ENCODE results near the gene OR6S1.
"Not testable (repeated sequence)": the region's sequence is repeated elsewhere in the genome, so short reads cannot be mapped to it uniquely, and the experiment has no call there.

The OR6S1 gene

DNA sequence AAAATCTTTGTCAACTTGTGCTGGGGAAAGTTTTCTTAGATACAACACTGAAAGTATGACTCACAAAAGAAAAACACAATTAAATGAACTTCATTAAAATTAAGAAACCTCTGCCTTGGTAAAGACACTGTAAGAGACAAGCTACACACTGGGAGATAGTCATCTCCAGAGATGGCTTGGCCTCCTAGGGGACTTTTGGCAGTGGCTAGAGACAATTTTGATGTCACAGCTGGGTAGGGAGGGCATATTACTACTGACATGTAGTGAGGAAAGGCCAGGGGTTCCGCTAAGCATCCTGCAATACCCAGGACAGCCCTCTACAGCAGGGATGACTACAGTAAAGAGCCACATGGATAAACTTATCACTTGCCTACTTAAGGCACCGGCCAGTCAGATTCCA is 34.2 kb upstream of the OR6S1 start:
- H3K4me3 ChIP-seq (ENCODE audit: low read depth, low read length): no peak overlapping the region
- no peak for DNase-seq (ENCODE audit: low read depth)

DNA sequence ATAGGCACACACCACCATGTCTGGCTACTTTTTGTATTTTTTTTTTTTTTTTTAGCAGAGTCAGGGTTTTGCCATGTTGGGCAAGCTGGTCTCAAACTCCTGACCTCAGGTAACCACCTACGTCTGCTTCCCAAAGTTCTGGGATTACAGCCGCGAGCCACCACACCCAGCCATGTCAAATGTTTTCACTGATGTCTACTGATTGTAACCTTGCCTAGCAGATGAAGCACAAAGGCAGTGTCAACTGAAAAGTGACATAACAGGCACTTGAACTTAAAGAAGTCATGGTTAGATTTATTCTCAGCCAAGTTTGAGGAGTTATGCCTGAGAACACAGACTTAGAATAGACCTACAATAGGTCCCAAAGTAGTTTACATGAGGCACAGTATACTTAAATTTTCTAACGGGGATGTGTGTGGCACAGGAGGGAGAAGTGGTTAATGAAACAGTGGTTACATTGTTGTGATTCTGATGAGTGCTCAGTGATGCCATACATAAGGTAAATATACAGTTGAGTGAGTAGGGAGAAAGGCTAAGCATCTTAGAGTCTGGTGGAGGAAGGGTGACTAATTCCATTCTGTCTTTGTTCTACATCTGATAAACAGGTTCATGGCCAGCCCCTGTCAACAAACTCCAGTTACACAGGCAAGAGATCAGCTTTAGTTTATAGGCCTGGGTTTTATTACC is 30.2 kb upstream of the OR6S1 start:
- DNase-seq (ENCODE audit: low read depth): no peak
- no peak overlapping the region for H3K4me3 ChIP-seq (ENCODE audit: low read depth, low read length)

DNA sequence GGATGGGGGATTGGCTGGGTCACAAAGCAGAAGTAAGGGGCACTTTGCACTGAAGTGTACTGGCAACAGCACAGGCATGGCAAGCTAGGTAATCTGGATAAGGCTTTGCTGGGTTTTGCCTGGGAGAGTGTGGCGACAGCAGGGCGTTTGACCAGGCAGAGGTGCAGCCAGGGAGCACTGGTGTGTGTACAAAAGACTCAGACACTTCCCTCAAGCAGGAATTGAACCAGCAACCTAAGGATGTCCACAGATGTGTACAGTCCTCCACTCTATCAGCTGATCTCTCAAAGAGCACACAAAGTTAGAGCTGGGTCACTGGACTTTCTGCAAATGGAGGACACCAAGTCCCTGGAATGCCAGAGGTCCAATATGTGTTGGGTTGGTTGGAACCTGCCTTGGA is 27.5 kb upstream of the OR6S1 start:
- no peak for DNase-seq (ENCODE audit: low read depth)
- no peak overlapping the region for H3K4me3 ChIP-seq (ENCODE audit: low read depth, low read length)

DNA sequence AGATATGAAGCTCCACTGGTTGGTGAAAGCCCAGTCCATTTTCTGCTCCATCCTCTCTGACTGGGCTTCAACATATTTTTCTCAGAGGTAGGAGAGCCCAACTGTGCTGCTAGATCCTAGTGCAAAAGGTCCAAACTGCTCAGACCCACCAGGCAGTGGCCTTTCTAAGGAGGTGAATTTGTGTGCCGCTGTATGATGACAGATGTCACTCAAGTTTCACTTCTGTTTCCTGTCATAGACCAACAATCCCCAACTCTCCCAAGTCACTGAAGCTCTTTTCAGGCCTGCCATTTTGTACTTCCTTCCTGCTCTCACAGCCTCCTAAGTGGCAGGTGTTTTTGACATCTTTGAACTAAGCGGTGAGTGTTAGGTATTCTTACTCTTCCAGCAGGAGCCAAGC is 26.5 kb upstream of the OR6S1 start:
- DNase-seq (ENCODE audit: low read depth): no peak
- no peak overlapping the region for H3K4me3 ChIP-seq (ENCODE audit: low read depth, low read length)

DNA sequence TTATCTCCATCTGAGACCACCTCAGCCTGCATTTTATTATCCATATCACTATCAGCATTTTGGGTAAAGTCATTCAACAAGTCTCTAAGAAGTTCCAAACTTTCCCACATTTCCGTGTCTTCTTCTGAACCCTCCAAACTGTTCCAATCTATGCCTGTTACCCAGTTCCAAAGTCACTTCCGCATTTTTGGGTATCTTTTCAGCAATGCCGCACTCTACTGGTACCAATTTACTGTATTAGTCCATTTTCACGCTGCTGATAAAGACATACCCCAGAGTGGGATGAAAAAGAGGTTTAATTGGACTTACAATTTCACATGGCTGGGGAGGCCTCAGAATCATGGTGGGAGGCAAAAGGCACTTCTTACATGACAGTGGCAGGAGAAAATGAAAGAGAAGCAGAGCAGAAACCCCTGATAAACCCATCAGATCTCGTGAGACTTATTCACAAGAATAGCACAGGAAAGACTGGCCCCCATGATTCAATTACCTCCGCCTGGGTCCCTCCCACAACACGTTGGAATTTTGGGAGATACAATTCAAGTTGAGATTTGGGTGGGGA is 25.0 kb upstream of the OR6S1 start:
- H3K4me3 ChIP-seq (ENCODE audit: low read depth, low read length); DNase-seq (ENCODE audit: low read depth): not testable (repeated sequence)

DNA sequence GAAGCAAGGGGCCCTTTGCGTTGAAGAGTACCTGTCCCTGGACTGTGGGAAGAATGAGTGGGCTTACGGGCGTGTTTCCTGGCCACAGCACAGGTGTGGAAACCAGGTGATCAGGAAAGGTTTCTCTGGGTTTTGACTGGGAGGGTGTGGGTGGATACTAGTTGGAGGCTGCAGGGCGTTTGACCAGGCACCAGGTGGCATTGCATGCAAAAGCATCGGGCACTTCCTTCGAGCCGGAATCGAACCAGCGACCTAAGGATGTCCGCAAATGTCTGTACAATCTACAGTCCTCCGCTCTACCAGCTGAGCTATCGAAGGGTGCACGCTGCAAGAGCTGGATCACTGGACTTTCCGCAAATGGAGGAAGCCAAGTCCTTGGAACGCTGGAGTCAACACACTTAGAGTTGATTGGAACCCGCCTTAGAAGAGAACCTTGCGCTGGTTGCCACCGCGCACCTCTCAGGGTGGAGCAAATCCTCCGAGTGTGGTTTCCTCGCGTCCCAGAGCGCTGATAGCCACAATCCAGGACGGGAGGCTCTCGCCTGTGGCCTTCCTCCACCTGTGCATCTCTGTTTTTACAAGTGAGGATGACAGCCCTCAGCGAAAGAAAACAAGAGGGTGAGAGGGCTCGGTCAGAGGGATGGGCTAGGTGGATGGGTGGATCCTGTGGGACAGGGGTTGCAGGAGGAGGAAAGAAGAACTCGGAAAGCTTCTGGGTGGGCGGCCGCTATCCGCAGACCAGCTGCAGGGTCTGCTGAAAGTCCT is 21.7 kb upstream of the OR6S1 start:
- no peak for DNase-seq (ENCODE audit: low read depth)

DNA sequence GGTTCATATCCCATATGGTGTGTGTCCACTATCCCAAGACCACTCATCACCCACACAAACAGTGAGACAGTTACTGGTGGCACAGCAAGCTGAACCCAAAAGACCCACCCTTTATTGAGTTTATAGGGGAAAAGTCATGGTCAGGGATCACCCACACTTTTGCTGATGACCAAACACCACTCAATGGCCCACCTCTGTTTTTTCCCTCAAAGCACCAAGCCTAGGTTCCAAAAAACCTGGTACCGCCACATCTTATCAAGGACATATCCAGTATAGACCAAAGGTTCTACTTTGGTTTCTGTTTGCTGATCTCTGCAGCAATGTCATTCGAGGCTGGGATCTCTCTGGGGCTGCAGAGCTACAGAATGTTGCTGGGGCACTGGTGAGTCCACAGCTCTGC is 19.7 kb upstream of the OR6S1 start:
- no peak overlapping the region for H3K4me3 ChIP-seq (ENCODE audit: low read depth, low read length)
- DNase-seq (ENCODE audit: low read depth): no peak

More for the DNA sequence above, 21.7 kb upstream of the OR6S1 start:
- peak overlapping the region; percentile 24 for H3K4me3 ChIP-seq (ENCODE audit: low read depth, low read length)

DNA sequence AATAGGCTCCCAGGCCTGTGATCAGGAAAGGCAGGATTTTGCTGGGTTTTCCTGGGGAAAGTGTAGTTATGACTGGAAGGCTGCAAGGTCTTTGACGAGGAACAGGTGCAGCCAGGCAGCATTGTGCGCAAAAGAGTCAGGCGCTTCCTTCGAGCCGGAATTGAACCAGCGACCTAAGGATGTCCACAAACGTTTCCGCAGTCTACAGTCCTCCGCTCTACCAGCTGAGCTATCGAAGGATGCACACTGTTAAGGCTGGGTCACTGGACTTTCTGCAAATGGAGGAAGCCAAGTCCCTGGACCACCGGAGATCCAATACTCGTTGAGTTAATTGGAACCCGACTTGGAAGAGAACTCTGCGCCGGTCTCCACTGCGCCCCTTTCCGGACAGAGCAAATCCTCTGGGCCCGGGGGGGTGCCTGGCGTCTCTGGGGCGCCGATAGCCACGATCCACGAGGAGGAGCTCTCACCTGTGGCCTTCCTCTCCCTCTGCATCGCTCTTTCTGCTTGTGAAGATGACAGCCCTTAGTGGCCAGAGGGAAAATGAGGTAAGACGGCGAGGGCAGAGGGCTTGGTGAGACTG is 18.4 kb upstream of the OR6S1 start:
- no peak for DNase-seq (ENCODE audit: low read depth)
- no peak overlapping the region for H3K4me3 ChIP-seq (ENCODE audit: low read depth, low read length)

DNA sequence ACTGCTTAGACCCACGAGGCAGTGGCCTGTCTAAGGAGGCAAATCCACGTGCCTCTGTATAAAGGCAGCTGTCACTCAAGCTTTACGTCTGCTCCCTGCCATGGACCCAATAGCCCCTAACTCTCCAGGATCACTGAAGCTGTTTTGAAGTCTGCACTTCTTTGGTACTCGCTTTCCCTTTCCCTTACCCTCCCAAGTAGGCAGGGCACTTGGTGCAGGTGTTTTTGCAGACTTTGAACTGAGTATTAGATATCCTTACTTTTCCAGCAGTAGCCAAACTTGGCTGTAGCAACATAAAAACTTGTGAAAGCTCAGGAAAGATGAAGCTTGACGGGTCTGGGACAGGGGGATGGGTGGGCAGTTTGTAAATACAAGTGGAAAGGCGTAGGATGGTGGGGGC is 17.8 kb upstream of the OR6S1 start:
- no peak overlapping the region for H3K4me3 ChIP-seq (ENCODE audit: low read depth, low read length)
- DNase-seq (ENCODE audit: low read depth): no peak

DNA sequence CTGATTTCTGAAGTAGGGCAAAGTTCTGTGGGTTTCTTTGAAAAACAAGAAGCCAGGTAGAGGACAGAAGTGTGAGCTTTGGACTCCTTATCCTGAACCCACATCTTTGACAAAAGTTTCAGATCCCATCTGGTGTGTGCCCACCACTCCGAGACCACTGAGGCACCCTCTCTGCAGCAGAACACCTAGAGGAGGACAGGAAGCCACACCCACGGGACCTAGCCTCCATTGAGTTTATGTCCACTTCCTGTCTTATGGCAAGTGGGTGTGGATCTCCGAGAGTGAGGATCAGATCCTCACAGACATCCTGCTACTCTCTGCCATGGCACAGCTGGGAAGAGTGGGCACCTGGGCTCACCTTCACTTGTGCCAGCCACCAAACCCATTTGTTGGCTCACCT is 16.8 kb upstream of the OR6S1 start:
- DNase-seq (ENCODE audit: low read depth): no peak
- no peak overlapping the region for H3K4me3 ChIP-seq (ENCODE audit: low read depth, low read length)

DNA sequence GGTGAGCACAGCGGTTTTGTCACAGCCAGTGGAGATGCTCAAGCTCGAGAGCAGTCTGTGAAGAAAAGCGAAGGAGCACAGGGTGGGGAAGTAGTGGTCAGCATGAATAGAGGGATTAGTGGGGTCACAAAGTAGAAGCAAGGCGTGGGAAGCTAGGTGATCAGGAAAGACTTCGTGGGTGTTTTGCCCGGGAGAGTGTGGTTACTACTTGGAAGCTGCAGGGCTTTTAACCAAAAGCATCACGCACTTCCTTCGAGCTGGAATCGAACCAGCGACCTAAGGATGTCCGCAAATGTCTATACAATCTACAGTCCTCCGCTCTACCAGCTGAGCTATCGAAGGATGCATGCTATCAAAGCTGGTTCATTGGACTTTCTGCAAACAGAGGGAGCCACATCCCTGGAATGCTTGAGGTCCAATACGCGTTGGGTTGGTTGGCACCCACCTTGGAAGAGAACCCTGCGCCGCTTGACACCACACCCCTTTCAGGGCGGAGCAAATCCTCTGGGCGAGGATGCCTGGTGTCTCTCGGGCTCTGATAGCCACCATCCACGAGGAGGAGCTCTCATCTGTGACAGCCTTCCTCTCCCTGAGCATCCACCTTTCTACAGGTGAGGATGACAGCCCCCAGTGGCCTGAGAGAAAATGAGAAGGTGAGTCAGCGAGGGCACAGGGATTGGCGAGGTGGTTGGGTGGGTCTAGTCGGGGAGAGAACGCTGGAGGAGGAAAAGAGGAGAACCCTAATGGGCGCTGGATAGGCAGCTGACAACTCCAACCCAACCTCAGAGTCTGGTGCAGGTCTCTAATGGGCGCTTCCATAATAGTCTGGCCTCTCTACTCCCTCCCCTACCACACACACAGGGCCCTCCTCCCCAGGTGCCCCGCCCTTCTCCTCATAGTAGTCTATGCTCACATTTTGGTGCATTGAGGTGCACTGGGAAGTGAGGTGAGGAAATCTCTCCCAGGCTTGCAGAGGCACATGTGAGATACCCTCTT is 16.0 kb upstream of the OR6S1 start:
- no peak overlapping the region for H3K4me3 ChIP-seq (ENCODE audit: low read depth, low read length)
- DNase-seq (ENCODE audit: low read depth): no peak

DNA sequence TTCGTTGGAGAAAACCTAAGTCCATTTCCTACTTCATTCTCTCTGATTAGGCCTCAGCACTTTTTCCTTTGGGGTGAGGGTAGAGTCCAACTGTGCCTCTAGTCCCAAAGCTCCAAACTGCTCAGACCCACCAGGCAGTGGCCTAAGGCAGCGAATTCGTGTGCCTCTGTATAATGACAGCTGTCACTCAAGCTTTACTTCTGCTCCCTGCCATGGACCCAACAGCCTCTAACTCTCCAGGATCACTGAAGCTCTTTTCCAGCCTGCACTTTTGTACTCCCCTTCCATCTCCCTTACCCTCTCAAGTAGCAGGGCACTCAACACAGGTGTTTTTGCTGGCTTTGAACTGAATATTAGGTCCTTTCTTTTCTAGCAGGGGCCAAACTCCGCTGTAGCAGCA is 14.8 kb upstream of the OR6S1 start:
- no peak for DNase-seq (ENCODE audit: low read depth)
- H3K4me3 ChIP-seq (ENCODE audit: low read depth, low read length): no peak overlapping the region

DNA sequence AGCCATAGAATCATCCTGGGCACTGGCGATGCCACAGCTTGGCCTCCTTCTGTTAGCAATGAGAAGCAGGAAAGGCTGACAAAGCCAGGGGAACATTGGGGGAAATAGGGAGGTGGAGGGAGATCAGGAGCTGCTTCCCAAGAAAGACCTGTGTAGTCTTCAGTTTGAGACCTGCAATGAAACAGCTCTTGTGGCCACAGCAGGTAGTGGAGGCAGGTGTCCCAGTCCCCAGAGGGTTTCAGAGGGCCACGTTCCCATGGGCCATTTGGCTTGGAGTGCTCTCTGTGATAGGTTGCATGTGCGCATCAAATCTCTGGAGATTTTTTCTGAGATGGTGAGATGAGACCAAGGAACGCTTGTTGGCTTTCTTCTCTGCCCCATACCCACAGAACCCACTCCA is 14.4 kb upstream of the OR6S1 start:
- DNase-seq (ENCODE audit: low read depth): no peak
- no peak overlapping the region for H3K4me3 ChIP-seq (ENCODE audit: low read depth, low read length)

DNA sequence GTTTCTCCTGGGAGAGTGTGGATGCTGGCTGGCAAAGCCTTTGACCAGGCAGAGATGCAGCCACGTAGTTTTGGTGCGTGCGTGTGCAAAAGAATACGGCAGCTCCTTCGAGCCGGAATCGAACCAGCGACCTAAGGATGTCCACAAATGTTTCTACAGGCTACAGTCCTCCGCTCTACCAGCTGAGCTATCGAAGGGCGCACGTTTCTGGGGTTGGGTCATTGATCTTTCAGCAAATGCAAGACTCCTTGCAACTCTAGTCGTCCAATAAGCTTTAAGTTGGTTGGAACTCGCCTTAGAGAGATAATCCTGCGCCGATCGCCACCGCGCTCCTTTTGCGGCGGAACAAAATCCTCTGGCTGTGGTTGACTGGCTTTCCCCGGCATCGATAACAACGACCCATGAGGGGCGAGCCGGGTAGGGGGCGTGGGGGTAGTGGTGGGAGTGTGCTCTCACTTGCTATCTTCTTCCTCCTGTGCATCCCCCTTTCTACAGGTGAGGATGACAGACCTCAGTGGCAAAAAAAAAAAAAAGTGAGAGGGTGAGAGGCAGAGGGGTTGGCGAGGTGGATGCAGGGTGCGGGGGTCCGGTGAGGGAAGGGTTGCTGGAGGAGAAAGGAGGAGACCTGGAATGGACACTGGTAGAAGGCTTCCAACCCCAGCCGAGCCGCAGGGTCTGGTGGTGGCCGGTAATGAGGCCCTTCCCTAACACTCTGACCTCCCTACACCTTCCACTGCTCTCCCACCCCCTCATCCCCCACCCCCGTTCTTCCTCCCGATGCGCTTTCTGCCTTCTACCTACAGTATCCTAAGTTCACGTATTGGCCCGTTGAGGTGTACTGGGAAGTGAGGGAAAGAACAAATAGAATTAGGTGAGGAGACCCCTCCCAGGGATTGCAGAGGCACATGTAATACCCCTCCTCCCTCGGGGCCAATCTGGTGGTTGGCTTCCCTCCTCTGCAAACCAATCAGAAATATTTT is 11.8 kb upstream of the OR6S1 start:
- DNase-seq (ENCODE audit: low read depth): peak; percentile 10
- peak overlapping the region; percentile 31 for H3K4me3 ChIP-seq (ENCODE audit: low read depth, low read length)

DNA sequence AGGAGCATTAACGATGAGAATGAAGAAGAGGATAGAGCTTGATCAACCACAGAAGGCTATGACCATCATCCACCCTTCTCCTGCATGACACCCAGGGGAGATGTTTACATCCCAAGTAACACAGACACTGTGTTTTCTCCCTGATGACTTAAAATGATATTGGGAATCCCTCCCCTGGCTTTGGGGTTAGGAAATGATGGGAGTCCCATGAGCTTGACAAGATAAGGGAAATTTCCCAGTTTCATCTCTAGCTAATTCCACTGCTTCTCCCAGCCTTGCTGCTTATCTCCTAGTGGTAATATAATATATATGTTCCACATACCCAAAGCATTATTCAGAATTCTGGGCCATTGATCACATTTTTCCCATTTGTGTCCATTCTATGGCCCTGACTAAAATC is 4.0 kb upstream of the OR6S1 start:
- DNase-seq (ENCODE audit: low read depth): no peak
- H3K4me3 ChIP-seq (ENCODE audit: low read depth, low read length): no peak overlapping the region

DNA sequence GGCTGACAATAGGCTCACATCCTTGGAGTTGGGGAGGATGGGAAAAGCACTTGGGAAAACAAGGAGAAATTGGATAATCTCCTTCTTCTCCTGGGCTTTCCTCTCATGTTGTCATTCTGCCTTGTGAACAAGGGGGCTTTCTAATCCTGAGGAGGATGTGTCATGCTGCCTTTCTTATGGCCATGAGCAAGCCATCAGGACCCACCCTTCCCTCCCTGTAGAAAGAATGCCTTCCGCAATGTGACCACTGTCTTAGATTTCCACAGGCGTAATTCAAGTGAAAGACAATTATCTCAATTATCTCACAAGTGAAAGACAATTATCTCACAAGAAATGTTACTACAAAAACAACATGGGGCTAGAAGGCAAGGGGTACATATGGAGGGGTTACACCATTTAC is 3.0 kb upstream of the OR6S1 start:
- no peak for DNase-seq (ENCODE audit: low read depth)
- no peak overlapping the region for H3K4me3 ChIP-seq (ENCODE audit: low read depth, low read length)

DNA sequence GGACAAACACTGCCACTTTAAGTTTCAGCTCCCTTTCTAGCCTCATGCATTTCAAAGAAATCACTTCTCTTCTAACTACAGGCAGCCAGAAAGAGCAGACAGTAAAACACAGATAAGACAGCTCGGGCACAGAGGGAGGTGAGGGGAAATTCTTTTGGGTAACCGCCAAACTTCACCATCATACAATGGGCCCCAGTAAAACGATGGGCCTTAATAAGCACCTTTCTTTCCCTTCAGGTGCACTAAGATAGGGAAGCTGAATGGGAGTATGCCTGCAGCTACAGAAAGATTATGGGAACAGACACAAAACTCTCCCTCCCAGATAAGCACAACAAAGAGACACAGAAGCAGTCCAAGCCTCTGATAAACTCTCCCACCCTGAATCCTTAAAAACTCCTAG is 1.3 kb upstream of the OR6S1 start:
- not testable (repeated sequence) for H3K4me3 ChIP-seq (ENCODE audit: low read depth, low read length); DNase-seq (ENCODE audit: low read depth)

DNA sequence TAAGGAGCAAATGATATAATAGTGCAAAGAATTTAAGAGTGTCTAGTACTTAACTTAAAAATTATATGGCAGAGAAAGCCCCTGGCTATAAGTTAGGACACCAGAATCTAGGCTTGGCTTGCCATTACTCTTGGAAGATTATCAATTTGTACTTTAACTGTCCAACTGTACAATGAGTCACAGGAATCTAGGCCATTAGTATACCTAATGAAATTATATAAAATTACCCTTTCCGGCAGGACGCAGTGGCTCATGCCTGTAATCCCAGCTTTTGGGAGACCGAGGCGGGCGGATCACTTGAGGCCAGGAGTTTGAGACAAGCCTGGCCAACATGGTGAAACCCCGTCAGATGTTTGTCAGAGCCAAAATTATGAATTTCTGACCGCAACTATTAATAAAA is 691 bp upstream of the OR6S1 start:
- no peak overlapping the region for H3K4me3 ChIP-seq (ENCODE audit: low read depth, low read length)
- no peak for DNase-seq (ENCODE audit: low read depth)

Measured in skeletal muscle cell (primary cell).